Activated naive CD8-positive, alpha-beta T cell treated with anti-CD3 and anti-CD28 coated beads, Interleukin-2, amount 50 U/mL, for 24 hours (primary cell): ENCODE measurements around the gene LHX1.

Experiments
- ATAC-seq: fragments of 150-1000 bp; cut with Tn5 transposase; one replicate; pipeline ENCODE4 v1.10.0; 2021
- DNase-seq: peaks from one replicate; pipeline ENCODE4 v3.0.0; 2021
- H3K27ac Mint-ChIP-seq: one replicate; pipeline ENCODE4 v1.8.0; 2021; ENCODE audit warnings: mild to moderate bottlenecking, mixed read lengths
- H3K27me3 Mint-ChIP-seq: one replicate; pipeline ENCODE4 v1.8.0; 2021; ENCODE audit warnings: mixed read lengths
- H3K36me3 Mint-ChIP-seq: one replicate; pipeline ENCODE4 v1.8.0; 2021; ENCODE audit warnings: low read depth, mixed read lengths
- H3K4me1 Mint-ChIP-seq: one replicate; pipeline ENCODE4 v1.8.0; 2021; ENCODE audit warnings: mixed read lengths
- H3K4me3 Mint-ChIP-seq: one replicate; pipeline ENCODE4 v1.8.0; 2021; ENCODE audit warnings: mild to moderate bottlenecking, moderate library complexity, mixed read lengths
- H3K9me3 Mint-ChIP-seq: one replicate; pipeline ENCODE4 v1.8.0; 2021; ENCODE audit warnings: mixed read lengths

LHX1 gene

GRCh38 chr17:36913132-36913531 is 24.1 kb upstream of the LHX1 start:
- no peak for ATAC-seq
- H3K4me3 Mint-ChIP-seq = no peak overlapping the region
- no peaks in the 10 kb centered on the region for H3K36me3 Mint-ChIP-seq
- no peak overlapping the region for H3K27ac Mint-ChIP-seq
- DNase-seq = no peak
- peaks cover 4% of the 10 kb centered on the region for H3K4me1 Mint-ChIP-seq
- H3K9me3 Mint-ChIP-seq = no peaks in the 10 kb centered on the region
- H3K27me3 Mint-ChIP-seq = peaks cover 24% of the 10 kb centered on the region

GRCh38 chr17:36918211-36918691 is 19.0 kb upstream of the LHX1 start:
- Mint-ChIP-seq H3K27ac (no peak overlapping the region), H3K27me3 (peaks cover 26% of the 10 kb centered on the region), H3K9me3 (no peaks in the 10 kb centered on the region), H3K36me3 (no peaks in the 10 kb centered on the region), H3K4me1 (peaks cover 32% of the 10 kb centered on the region), H3K4me3 (no peak overlapping the region)
- DNase-seq = no peak
- no peak for ATAC-seq

- no peak for ATAC-seq
- Mint-ChIP-seq H3K4me3 (no peak overlapping the region), H3K4me1 (peaks cover 32% of the 10 kb centered on the region), H3K9me3 (no peaks in the 10 kb centered on the region), H3K27me3 (peaks cover 26% of the 10 kb centered on the region), H3K36me3 (no peaks in the 10 kb centered on the region), H3K27ac (no peak overlapping the region)
- DNase-seq = no peak
These were observed 17.8 kb upstream of the LHX1 start for GRCh38 chr17:36919407-36919968.

GRCh38 chr17:36920032-36921005 is 17.0 kb upstream of the LHX1 start:
- H3K4me3 Mint-ChIP-seq = peak overlapping the region; percentile 53
- H3K4me1 Mint-ChIP-seq = peaks cover 32% of the 10 kb centered on the region
- no peaks in the 10 kb centered on the region for H3K9me3 Mint-ChIP-seq
- peak overlapping the region; percentile 87 for H3K27ac Mint-ChIP-seq
- DNase-seq = peak; percentile 33
- H3K27me3 Mint-ChIP-seq = peaks cover 31% of the 10 kb centered on the region
- H3K36me3 Mint-ChIP-seq = no peaks in the 10 kb centered on the region
- ATAC-seq = peak; percentile 34

- DNase-seq (peak; percentile 71), ATAC-seq (peak; percentile 94)
- Mint-ChIP-seq H3K27me3 (peaks cover 36% of the 10 kb centered on the region), H3K9me3 (no peaks in the 10 kb centered on the region), H3K27ac (peak overlapping the region; percentile 87), H3K4me1 (peaks cover 32% of the 10 kb centered on the region), H3K36me3 (no peaks in the 10 kb centered on the region), H3K4me3 (peak overlapping the region; percentile 28)
These were observed 16.0 kb upstream of the LHX1 start for GRCh38 chr17:36921095-36921851.

- Mint-ChIP-seq H3K9me3 (no peaks in the 10 kb centered on the region), H3K27ac (no peak overlapping the region), H3K4me3 (no peak overlapping the region), H3K36me3 (no peaks in the 10 kb centered on the region), H3K27me3 (peaks cover 41% of the 10 kb centered on the region), H3K4me1 (peaks cover 32% of the 10 kb centered on the region)
- no peak for ATAC-seq
- no peak for DNase-seq
These were observed 15.1 kb upstream of the LHX1 start for GRCh38 chr17:36922175-36922574.

- DNase-seq = no peak
- H3K4me1 Mint-ChIP-seq = peaks cover 37% of the 10 kb centered on the region
- no peak overlapping the region for H3K4me3 Mint-ChIP-seq
- peaks cover 56% of the 10 kb centered on the region for H3K27me3 Mint-ChIP-seq
- H3K9me3 Mint-ChIP-seq = no peaks in the 10 kb centered on the region
- ATAC-seq = no peak
- no peaks in the 10 kb centered on the region for H3K36me3 Mint-ChIP-seq
- no peak overlapping the region for H3K27ac Mint-ChIP-seq
These were observed 13.5 kb upstream of the LHX1 start for GRCh38 chr17:36923814-36924221.

- no peak for ATAC-seq
- Mint-ChIP-seq H3K27me3 (peaks cover 65% of the 10 kb centered on the region), H3K27ac (no peak overlapping the region), H3K9me3 (no peaks in the 10 kb centered on the region), H3K36me3 (no peaks in the 10 kb centered on the region), H3K4me1 (peaks cover 27% of the 10 kb centered on the region), H3K4me3 (no peak overlapping the region)
- DNase-seq = no peak
These were observed 11.0 kb upstream of the LHX1 start for GRCh38 chr17:36926226-36926625.

GRCh38 chr17:36926701-36927100 is 10.6 kb upstream of the LHX1 start:
- Mint-ChIP-seq H3K27me3 (peaks cover 65% of the 10 kb centered on the region), H3K4me3 (no peak overlapping the region), H3K4me1 (peaks cover 22% of the 10 kb centered on the region), H3K36me3 (no peaks in the 10 kb centered on the region), H3K27ac (no peak overlapping the region), H3K9me3 (no peaks in the 10 kb centered on the region)
- ATAC-seq (no peak), DNase-seq (no peak)

- H3K4me3 Mint-ChIP-seq = peak overlapping the region; percentile 3
- DNase-seq (no peak), ATAC-seq (no peak)
- peaks cover 80% of the 10 kb centered on the region for H3K27me3 Mint-ChIP-seq
- no peaks in the 10 kb centered on the region for H3K9me3 Mint-ChIP-seq
- no peak overlapping the region for H3K27ac Mint-ChIP-seq
- H3K4me1 Mint-ChIP-seq = peaks cover 31% of the 10 kb centered on the region
- H3K36me3 Mint-ChIP-seq = no peaks in the 10 kb centered on the region
These were observed 8.6 kb upstream of the LHX1 start for GRCh38 chr17:36928471-36929345.

- DNase-seq (no peak), ATAC-seq (no peak)
- H3K4me1 Mint-ChIP-seq = peaks cover 37% of the 10 kb centered on the region
- H3K36me3 Mint-ChIP-seq = no peaks in the 10 kb centered on the region
- H3K27me3 Mint-ChIP-seq = peaks cover 85% of the 10 kb centered on the region
- H3K4me3 Mint-ChIP-seq = no peak overlapping the region
- H3K27ac Mint-ChIP-seq = no peak overlapping the region
- no peaks in the 10 kb centered on the region for H3K9me3 Mint-ChIP-seq
These were observed 7.3 kb upstream of the LHX1 start for GRCh38 chr17:36929851-36930582.

- peaks cover 42% of the 10 kb centered on the region for H3K4me1 Mint-ChIP-seq
These were observed 6.7 kb upstream of the LHX1 start for GRCh38 chr17:36930583-36930900.

GRCh38 chr17:36931096-36931696 is 6.1 kb upstream of the LHX1 start:
- ATAC-seq (no peak), DNase-seq (no peak)
- Mint-ChIP-seq H3K4me3 (no peak overlapping the region), H3K36me3 (no peaks in the 10 kb centered on the region), H3K9me3 (no peaks in the 10 kb centered on the region), H3K4me1 (peaks cover 48% of the 10 kb centered on the region), H3K27me3 (peaks cover 89% of the 10 kb centered on the region), H3K27ac (no peak overlapping the region)

More at GRCh38 chr17:36930583-36930900, 6.7 kb upstream of the LHX1 start:
- Mint-ChIP-seq H3K9me3 (no peaks in the 10 kb centered on the region), H3K27me3 (peaks cover 85% of the 10 kb centered on the region), H3K27ac (no peak overlapping the region), H3K36me3 (no peaks in the 10 kb centered on the region), H3K4me3 (no peak overlapping the region)
- ATAC-seq (no peak), DNase-seq (no peak)
